T-helper 2 cell treated with Interferon-gamma antibody and Interleukin-4, amounts not matched to agents 5 μg/mL and 100 μg/mL, for 36 hours (primary cell): ENCODE data around the gene SHFL.
A peak's percentile ranks its signal among the peaks of the same experiment; 100 is the strongest.

Experiments
- DNase-seq: peaks from one replicate; pipeline ENCODE4 v3.0.0; 2021; ENCODE audit warnings: low spot score
- H3K27ac Mint-ChIP-seq: one replicate; pipeline ENCODE4 v1.8.0; 2021; ENCODE audit warnings: mild to moderate bottlenecking, mixed read lengths
- H3K27me3 Mint-ChIP-seq: one replicate; pipeline ENCODE4 v1.8.0; 2021; ENCODE audit warnings: low read depth, mixed read lengths
- H3K36me3 Mint-ChIP-seq: one replicate; pipeline ENCODE4 v1.8.0; 2021; ENCODE audit warnings: low read depth, mixed read lengths
- H3K4me1 Mint-ChIP-seq: one replicate; pipeline ENCODE4 v1.8.0; 2021; ENCODE audit warnings: low read depth, mixed read lengths
- H3K4me3 Mint-ChIP-seq: one replicate; pipeline ENCODE4 v1.8.0; 2022; ENCODE audit warnings: mild to moderate bottlenecking, moderate library complexity, mixed read lengths
- H3K9me3 Mint-ChIP-seq: one replicate; pipeline ENCODE4 v1.8.0; 2021; ENCODE audit warnings: mixed read lengths

Gene SHFL

DNA sequence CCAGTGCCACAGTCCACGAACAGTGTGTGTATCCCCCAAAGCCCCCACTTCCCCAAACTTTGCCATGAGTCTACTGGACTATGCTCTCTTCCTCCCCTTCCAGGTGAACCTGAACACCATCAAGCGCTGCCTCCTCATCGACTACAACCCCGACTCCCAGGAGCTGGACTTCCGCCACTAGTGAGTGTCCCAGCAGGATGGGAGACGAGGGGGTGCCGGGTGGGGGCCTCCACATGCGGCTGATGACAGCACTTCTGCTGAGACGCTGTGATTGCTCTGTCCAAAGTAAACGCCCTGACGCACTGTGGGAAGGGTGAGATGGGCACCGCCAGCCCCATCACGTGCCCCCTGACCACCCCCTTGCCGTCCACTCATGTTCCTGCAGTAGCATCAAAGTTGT lies 23.4 kb downstream of the SHFL start:
- no peaks in the 10 kb centered on the region for H3K9me3 Mint-ChIP-seq
- peaks cover 41% of the 10 kb centered on the region for H3K4me1 Mint-ChIP-seq
- no peak overlapping the region for H3K4me3 Mint-ChIP-seq
- H3K36me3 Mint-ChIP-seq: peaks cover 42% of the 10 kb centered on the region
- no peaks in the 10 kb centered on the region for H3K27me3 Mint-ChIP-seq
- no peak for DNase-seq
- H3K27ac Mint-ChIP-seq: no peak overlapping the region

DNA sequence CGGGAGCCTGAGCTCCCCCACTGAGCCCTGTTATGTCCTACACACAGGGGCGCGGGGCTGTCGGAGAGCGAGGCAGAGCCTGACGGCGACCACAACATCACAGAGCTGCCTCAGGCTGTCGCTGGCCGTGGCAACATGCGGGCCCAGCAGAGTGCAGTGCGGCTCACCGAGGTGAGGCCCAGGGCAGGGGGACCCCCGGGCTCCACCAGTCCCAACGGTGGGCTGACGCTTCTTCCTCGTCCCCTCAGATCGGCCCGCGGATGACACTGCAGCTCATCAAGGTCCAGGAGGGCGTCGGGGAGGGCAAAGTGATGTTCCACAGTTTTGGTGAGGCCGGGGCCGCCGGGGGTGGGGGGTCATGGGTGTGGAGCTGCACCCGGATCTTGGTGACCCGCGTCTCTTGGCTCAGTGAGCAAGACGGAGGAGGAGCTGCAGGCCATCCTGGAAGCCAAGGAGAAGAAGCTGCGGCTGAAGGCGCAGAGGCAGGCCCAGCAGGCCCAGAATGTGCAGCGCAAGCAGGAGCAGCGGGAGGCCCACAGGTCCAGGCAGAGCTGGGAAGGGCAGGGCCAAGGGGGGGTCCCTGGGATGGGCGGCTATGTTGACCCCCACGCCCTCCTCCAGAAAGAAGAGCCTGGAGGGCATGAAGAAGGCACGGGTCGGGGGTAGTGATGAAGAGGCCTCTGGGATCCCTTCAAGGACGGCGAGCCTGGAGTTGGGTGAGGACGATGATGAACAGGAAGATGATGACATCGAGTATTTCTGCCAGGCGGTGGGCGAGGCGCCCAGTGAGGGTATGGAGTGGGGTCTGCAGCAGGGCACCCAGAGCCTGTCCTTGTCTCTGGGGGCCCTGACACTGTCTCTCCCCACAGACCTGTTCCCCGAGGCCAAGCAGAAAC lies 24.2 kb downstream of the SHFL start:
- H3K4me1 Mint-ChIP-seq: peaks cover 34% of the 10 kb centered on the region
- DNase-seq: no peak
- H3K9me3 Mint-ChIP-seq: no peaks in the 10 kb centered on the region
- H3K36me3 Mint-ChIP-seq: peaks cover 47% of the 10 kb centered on the region
- H3K4me3 Mint-ChIP-seq: peak overlapping the region; percentile 54
- no peaks in the 10 kb centered on the region for H3K27me3 Mint-ChIP-seq
- H3K27ac Mint-ChIP-seq: peak overlapping the region; percentile 68

GRCh38 chr19:10110972-10111317 lies 24.8 kb downstream of the SHFL start:
- peaks cover 28% of the 10 kb centered on the region for H3K4me1 Mint-ChIP-seq

GRCh38 chr19:10111405-10111811 lies 25.3 kb downstream of the SHFL start, which contains the start of gene P2RY11:
Gene P2RY11 (plus strand): TSS chr19:10111693. CDS start chr19:10111722, 29 bp downstream.
- Mint-ChIP-seq H3K27ac (peak within 1 kb of the TSS; percentile 86), H3K36me3 (peaks cover 55% of the 10 kb centered on the region), H3K27me3 (no peaks in the 10 kb centered on the region), H3K4me3 (peak within 1 kb of the TSS; percentile 54), H3K9me3 (no peaks in the 10 kb centered on the region), H3K4me1 (peaks cover 27% of the 10 kb centered on the region)
- DNase-seq: peak; percentile 37

More at GRCh38 chr19:10110972-10111317, 24.8 kb downstream of the SHFL start:
- Mint-ChIP-seq H3K27ac (peak overlapping the region; percentile 68), H3K27me3 (no peaks in the 10 kb centered on the region), H3K9me3 (no peaks in the 10 kb centered on the region), H3K36me3 (peaks cover 50% of the 10 kb centered on the region), H3K4me3 (peak overlapping the region; percentile 54)
- DNase-seq: no peak

- Mint-ChIP-seq H3K27ac (peak overlapping the region; percentile 86), H3K4me3 (peak overlapping the region; percentile 52), H3K4me1 (peaks cover 25% of the 10 kb centered on the region), H3K9me3 (no peaks in the 10 kb centered on the region), H3K36me3 (peaks cover 54% of the 10 kb centered on the region), H3K27me3 (no peaks in the 10 kb centered on the region)
- DNase-seq: peak; percentile 73
Observed at GRCh38 chr19:10112037-10112761, 26.1 kb downstream of the SHFL start.

- H3K27ac Mint-ChIP-seq: peak overlapping the region; percentile 86
- peaks cover 22% of the 10 kb centered on the region for H3K4me1 Mint-ChIP-seq
- H3K9me3 Mint-ChIP-seq: no peaks in the 10 kb centered on the region
- H3K4me3 Mint-ChIP-seq: peak overlapping the region; percentile 52
- DNase-seq: peak; percentile 61
- H3K36me3 Mint-ChIP-seq: peaks cover 53% of the 10 kb centered on the region
- no peaks in the 10 kb centered on the region for H3K27me3 Mint-ChIP-seq
Observed at GRCh38 chr19:10112895-10113591, 26.9 kb downstream of the SHFL start.

DNA sequence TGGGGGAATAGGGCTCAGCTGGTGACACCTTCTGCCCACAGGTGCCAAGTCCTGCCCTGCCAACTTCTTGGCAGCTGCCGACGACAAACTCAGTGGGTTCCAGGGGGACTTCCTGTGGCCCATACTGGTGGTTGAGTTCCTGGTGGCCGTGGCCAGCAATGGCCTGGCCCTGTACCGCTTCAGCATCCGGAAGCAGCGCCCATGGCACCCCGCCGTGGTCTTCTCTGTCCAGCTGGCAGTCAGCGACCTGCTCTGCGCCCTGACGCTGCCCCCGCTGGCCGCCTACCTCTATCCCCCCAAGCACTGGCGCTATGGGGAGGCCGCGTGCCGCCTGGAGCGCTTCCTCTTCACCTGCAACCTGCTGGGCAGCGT lies 27.5 kb downstream of the SHFL start:
- Mint-ChIP-seq H3K9me3 (no peaks in the 10 kb centered on the region), H3K4me3 (no peak overlapping the region), H3K4me1 (peaks cover 22% of the 10 kb centered on the region), H3K27ac (no peak overlapping the region), H3K36me3 (peaks cover 54% of the 10 kb centered on the region), H3K27me3 (no peaks in the 10 kb centered on the region)
- no peak for DNase-seq

- Mint-ChIP-seq H3K27me3 (no peaks in the 10 kb centered on the region), H3K4me1 (peaks cover 24% of the 10 kb centered on the region)
Observed at GRCh38 chr19:10113964-10114650, 28.0 kb downstream of the SHFL start.

DNA sequence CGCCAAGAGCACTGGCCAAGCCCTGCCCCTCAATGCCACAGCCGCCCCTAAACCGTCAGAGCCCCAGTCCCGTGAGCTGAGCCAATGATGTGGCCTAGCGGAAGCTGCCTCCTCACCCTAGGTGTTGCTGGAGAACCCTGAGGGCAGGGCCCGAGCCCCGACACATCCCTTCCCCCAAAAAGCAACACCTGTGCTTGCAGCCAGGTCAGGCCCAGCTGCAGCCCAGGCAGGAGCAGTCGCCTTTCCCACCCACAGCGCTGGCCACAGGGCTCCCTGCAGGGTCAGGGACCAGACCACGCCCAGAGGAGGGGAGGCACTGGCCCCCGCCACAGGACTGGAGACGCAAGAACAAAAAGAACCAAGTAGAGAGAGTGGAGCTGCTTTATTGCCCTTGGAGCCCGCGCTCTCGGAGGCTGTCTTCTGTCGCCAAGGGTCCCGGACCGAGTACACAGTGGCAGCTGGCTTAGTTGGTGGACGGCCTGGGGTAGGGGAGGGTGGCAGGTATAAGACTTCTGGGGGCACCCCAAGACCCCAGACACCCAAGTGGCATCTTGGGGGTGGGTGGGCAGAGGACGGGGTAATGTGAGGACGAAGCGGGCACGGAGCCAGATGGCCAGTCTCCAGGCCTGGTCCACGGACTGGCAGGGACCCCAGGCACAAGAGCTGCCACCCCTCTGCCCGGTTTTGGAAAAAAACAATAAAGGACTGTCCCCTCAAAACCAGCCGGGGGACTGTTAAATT lies 28.7 kb downstream of the SHFL start:
- Mint-ChIP-seq H3K4me3 (peak overlapping the region; percentile 18), H3K27me3 (no peaks in the 10 kb centered on the region), H3K27ac (no peak overlapping the region), H3K4me1 (peaks cover 24% of the 10 kb centered on the region), H3K36me3 (peaks cover 50% of the 10 kb centered on the region), H3K9me3 (no peaks in the 10 kb centered on the region)
- DNase-seq: no peak

More at GRCh38 chr19:10113964-10114650, 28.0 kb downstream of the SHFL start:
- H3K4me3 Mint-ChIP-seq: no peak overlapping the region
- H3K36me3 Mint-ChIP-seq: peaks cover 54% of the 10 kb centered on the region
- no peak for DNase-seq
- H3K9me3 Mint-ChIP-seq: no peaks in the 10 kb centered on the region
- no peak overlapping the region for H3K27ac Mint-ChIP-seq

DNA sequence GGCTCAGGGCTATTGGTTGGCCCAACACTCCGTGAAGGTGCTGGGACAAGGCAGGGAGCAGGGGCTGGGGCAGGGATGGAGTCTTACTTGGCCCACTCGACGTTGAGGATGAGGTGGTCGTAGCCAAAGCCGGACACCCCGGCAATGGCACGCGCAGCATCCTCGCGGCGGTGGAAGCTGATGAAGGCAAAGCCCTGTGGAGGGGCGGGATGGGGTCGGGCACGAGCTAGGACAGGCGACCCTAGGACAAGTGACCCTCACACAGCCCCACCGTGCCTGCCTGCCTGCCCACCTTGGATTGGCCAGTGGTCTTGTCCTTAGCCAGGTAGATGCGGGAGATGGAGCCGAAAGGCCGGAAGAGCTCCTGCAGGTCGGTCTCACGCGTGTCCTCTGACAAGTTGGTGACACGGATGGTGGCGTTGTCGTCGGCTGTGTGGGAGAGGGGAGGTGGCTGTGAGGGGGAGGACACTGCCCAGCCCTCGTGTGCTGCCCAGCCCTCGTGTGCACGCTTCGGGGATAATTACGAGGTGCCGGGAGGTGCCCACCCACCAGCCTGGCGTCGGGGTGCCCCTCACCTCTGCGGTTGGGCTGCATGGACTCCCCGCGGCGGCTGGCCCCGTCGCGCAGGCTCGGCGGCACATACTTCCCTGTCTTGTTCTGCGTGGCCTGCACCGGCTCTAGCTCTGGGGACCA lies 29.4 kb downstream of the SHFL start:
- H3K36me3 Mint-ChIP-seq: peaks cover 45% of the 10 kb centered on the region
- H3K9me3 Mint-ChIP-seq: no peaks in the 10 kb centered on the region
- no peak overlapping the region for H3K27ac Mint-ChIP-seq
- H3K4me1 Mint-ChIP-seq: peaks cover 26% of the 10 kb centered on the region
- H3K4me3 Mint-ChIP-seq: no peak overlapping the region
- H3K27me3 Mint-ChIP-seq: no peaks in the 10 kb centered on the region
- DNase-seq: no peak

- DNase-seq: no peak
Observed at GRCh38 chr19:10116085-10116865, 30.2 kb downstream of the SHFL start.

More at GRCh38 chr19:10116085-10116865, 30.2 kb downstream of the SHFL start:
- no peaks in the 10 kb centered on the region for H3K27me3 Mint-ChIP-seq
- no peaks in the 10 kb centered on the region for H3K9me3 Mint-ChIP-seq
- peak overlapping the region; percentile 24 for H3K4me3 Mint-ChIP-seq
- H3K27ac Mint-ChIP-seq: peak overlapping the region; percentile 62
- peaks cover 24% of the 10 kb centered on the region for H3K4me1 Mint-ChIP-seq
- peaks cover 41% of the 10 kb centered on the region for H3K36me3 Mint-ChIP-seq
